ENCODE measurements around the gene TMEM109. TPM values are rescaled to one million over a fixed set of nuclear protein-coding genes. Genes with fewer than 3 reads are reported as not detected.

Gene TMEM109
- total RNA-seq, 4 donors from 2014 or later, result 79.6 to 150 (median 88.7) TPM

- DNase-seq (ENCODE audit: low spot score) (no peak), ATAC-seq (ENCODE audit: low FRiP score) (no peak)
- TF ChIP-seq CTCF (IDR thresholded peaks at IDR 0.05), result no peak
These were observed 9.4 kb downstream of the TMEM109 start for GRCh38 chr11:60923326-60923725.

- TF ChIP-seq CTCF (IDR thresholded peaks at IDR 0.05), result no peak
- ATAC-seq (ENCODE audit: low FRiP score) (peak; percentile 13), DNase-seq (ENCODE audit: low spot score) (no peak)
These were observed 9.8 kb downstream of the TMEM109 start for GRCh38 chr11:60923800-60924109.

GRCh38 chr11:60924110-60924905 lies 10.3 kb downstream of the TMEM109 start, which contains the start of gene TMEM132A:
TMEM132A (plus strand) TSS chr11:60924460; CDS start chr11:60924634, 174 bp downstream.
- no peak for TF ChIP-seq CTCF (IDR thresholded peaks at IDR 0.05)
- DNase-seq (ENCODE audit: low spot score) (no peak), ATAC-seq (ENCODE audit: low FRiP score) (peak; percentile 52)

- DNase-seq (ENCODE audit: low spot score), result no peak
- no peak for TF ChIP-seq CTCF (IDR thresholded peaks at IDR 0.05)
- no peak for ATAC-seq (ENCODE audit: low FRiP score)
These were observed 11.2 kb downstream of the TMEM109 start for GRCh38 chr11:60924906-60925853.

- ATAC-seq (ENCODE audit: low FRiP score), result peak; percentile 44
- DNase-seq (ENCODE audit: low spot score), result no peak
- TF ChIP-seq CTCF (IDR thresholded peaks at IDR 0.05), result no peak
These were observed 11.9 kb downstream of the TMEM109 start for GRCh38 chr11:60925868-60926267.

- no peak for DNase-seq (ENCODE audit: low spot score)
- no peak for ATAC-seq (ENCODE audit: low FRiP score)
- TF ChIP-seq CTCF (IDR thresholded peaks at IDR 0.05), result no peak
These were observed 12.5 kb downstream of the TMEM109 start for GRCh38 chr11:60926500-60926899.
